ENCODE data around the gene GCG.

The GCG gene

DNA sequence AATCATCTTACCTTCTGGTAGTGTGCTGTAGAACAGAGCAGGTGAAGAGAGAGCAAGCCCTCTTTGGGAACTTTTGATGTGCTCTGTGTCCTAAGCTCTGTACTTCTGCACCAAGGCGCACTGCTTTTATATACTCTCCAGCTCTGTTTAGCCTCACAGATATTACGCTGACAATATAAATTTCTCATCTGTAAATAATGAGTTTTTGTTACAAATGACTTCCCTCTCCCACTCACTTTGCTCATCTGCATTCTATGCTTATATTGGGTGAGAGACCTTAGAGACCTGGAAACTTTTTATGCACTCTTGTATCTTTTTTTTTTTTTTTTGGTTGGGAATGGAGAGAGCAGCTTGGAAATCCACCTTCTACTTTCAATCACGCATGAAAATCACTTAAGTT is at the start of gene GCG:
Gene GCG (minus strand): TSS at position 101 of the 400 bp plus-strand sequence. CDS start 3,069 bp downstream, outside the sequence.
- DNase-seq = no peak

DNA sequence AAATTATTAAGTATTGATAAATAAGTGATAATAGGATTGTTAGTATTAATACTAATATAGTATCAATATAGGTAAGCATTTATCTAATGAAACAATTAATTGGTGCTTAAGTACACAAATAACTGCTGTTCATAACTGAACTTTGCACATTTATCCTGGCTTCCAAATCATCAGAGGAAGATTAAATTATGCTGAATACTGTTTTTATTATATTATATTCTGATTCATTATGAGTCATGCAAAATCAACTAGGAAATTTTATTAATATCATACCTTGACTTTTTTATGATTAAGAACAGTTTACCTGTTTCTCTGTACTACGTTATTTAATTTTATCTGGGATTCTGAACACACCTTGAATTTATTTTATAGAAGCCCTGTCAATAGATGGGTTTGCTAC is 48.6 kb upstream of the GCG start:
- DNase-seq = no peak

DNA sequence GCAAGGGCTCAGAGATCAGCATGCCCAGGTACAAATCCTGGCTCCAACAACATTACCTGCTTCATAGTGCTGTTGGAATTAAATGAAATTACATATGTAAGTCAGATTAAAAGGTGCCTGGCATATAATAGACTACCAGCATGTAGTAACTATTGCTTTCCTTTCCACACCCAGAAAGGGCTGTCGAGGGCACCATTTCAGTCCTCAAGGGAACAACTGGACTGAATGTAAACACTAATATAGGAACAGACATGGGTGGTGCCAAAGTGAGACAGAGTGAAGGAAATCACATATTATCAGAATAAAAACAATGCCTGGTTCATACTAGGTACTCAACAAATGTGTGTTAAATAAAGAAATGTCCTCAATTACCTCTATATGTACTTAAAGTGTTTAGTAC is 47.9 kb upstream of the GCG start:
- DNase-seq = no peak

DNA sequence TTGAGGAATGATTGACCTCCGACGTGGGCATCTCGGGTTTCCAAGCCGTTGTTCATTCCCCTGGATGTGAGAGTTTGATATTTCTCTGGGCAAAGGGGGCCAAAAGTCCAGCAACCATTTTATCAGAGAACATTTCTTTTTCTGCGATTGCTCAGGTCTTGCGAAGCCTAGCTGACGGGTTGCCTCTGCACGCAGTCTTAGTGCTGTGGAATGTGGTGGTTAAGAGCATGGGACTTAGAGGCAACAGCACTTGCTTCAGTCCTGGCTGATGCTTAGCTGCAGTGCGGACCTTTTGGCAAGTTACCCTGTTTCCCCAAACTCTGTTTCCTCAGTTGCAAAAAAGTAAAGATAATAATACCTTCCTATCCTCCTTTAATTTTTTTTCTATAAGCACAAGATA is 46.2 kb upstream of the GCG start:
- no peak for DNase-seq

DNA sequence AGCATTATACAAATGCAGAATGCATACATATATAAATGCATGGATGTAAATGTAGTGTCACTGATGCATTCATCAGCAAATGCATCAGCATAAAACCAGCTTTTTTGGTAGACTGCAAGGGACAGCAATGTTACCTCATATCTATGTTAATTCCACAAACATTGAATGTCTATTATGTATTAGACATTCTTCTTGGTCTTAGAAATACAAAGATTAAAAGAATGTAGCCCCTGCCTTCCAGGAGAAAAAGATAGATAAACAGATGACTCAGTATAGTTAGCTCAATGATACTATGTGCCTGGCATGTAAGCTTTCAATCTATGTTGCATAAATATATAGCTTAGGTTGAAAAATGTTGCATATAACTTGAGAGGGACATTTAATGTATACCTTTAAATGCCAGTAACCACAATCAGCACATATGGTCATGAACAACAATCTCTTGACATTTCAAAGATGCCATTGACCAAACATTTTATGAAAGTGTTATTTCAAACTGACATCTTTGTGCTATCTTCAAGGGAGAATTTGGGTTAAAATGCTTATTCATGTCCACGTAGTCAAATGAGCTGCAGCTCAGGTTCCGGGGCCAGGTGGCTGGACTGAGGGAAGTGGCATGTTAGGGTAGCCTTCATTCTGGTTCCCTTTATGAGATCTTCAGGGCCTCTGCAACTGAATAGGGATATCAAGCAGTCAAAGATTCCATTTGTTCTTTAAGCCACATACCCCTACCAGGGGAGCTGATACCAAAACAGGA is 45.2 kb upstream of the GCG start:
- no peak for DNase-seq

DNA sequence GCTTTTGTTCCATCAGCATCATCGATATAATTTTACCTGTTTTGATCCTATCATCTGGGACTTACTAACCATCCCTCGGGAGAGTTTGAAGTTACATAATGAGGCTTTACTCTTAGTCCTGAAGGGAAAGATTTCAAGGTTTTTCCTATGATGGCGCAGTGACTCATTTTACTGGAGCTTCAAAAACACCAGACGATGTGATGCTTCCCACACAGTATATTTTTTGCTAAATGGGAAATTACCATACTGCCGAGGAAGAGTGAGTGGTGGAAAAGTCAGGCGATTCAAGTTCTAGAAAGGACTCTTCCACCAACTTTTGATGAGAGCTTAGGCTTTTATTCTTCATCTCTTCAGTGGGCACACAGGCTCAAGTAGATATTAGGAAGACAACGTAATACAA is 44.6 kb upstream of the GCG start:
- DNase-seq = no peak

DNA sequence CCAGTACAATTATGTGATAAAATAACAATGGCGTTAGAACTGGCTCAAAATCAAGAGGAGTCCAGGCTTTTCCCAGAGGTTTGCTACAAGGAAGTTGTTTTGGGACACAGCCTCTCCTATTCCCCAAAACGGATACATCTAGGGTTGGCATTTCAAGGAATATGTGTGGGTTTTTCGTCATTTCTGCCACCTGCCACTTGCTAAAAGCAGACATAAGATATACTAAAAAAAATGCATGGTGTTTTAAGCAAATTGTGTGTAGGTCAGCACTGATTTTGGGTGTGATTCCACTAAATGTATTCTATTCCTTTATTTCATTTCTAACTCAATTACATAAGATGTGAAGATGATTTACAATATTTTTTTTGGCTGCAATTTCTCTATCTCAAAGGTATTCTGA is 36.4 kb upstream of the GCG start:
- no peak for DNase-seq

DNA sequence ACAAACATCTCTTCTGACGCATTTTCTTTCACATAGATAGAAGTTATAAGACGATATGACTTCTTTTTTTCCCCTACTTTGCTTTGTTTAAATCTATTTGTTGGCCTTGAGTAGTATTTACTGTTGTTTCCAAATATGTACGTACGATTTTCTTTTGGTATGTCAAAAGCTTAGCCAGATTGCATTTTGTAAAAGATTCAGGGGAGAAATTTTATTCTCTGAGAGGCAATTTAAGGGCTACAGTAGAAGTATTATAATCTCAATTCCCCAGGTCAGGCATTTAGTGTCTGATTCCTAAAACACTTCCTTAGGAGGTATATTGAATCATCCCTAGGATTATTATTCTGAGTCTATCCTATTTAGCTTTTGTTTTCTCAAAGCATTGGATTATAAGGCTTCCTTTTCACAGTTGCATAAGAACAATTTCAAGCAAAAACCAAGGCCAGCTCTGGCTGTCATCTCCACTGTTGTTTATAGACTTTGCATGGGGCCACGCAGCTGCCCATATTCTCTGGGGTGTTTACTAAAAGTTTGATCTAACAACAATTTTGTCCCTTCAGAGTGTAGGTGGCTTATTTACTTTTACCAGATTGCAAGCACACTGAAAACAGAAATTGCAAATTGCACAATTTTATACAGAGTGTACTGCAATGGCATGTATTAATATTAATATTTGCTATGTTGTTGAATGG is 33.6 kb upstream of the GCG start:
- no peak for DNase-seq

DNA sequence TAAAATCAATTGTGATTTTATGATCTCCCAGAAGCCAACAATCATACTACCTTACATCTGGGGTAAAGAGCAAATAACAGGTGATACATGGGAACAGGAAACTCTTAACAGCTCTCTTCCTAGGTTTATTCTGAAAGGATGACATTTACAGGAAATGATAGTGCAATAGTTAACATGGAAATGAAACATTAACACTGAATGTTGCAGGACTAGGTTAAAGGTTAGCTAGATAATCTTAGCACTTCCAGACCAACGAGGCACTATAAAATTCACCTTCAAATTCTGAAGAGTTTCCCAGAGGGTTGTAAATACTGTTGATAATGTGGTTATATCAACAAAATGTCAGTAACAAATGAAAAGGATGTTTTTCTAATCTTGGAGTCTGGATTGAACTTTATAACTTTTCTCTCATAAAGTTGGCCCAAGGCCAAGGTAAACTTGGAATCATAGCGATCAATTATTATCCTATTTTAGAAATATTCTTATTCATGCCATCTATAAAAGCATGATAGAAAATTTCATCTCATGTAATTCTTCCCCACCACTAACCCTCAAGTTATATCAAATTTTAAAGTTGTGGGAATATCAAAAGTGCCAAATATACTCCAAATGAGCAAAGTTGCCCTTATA is 32.9 kb upstream of the GCG start:
- no peak for DNase-seq

DNA sequence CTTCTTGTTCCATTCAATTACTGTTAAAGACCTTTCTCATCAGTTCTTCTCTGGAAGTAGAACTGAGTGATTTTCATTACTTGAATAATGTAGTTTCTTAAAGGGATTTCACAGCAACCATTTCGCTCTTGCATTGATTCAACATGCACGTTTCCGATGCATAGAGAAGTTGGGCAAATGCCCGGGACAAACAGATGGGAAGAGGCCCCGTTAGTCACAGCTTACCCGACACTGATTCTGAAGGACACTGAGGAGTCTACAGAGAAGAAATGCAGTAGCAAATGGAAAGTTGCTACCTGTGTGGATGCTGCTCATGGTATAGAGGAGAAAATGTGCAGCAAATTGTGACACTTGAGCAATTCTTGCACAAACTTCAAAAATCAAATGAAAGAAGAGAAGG is 32.3 kb upstream of the GCG start:
- DNase-seq = no peak

DNA sequence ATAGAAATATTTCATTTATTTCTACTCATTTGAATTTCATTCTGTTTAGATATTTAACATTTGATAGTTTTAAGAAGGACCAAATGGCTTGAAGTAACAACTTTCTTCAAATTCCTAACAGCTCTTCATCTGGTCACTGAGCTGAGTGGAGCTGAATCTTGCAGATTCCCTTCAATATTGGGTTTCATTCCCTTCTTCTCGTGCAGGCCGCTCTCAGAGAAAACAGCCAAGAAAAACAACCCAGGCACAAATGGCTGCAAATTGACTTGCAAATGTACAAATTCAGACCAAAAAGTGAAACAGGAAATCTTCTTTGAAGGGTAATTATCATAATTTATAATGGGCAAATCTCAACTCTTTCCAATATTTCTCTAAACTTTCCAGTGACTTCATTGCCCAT is 30.3 kb upstream of the GCG start:
- DNase-seq = no peak

DNA sequence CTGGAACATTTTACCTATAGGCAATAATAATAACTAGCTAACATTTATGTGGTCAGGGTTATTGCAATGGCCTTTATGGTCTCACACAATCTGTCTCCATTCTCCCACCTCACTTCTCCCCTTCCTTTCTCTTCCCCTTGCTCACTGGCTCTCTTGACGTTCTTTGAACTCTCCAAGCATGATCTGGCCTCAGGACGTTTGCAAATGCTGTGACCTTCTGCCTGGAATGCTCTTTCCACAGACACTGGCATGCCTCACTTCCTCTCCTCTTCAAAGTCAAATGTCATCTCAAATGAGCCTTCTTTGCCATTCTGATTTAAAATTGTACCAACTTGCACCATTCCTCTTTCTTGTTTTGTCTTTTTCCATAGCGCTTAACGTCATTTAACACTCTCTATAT is 25.3 kb upstream of the GCG start:
- no peak for DNase-seq

DNA sequence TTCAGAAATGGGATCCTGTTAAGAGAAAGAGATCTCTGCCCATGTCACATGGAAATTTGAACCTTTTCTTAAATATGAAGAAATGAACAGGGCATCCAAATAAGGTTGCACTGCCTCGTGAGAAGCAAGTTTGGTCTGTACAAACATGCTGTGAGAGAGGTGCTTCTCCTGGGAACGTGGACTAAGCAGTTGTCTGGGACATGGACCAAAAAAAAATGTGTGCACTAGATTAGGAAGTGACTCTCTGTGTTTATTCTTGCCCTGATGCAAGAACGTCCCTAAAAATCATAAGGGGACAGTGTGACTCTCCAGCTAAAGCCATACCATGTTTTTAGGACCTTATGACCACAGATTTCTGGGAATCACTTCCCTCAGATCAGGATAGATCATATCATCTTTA is 23.7 kb upstream of the GCG start:
- DNase-seq = no peak

DNA sequence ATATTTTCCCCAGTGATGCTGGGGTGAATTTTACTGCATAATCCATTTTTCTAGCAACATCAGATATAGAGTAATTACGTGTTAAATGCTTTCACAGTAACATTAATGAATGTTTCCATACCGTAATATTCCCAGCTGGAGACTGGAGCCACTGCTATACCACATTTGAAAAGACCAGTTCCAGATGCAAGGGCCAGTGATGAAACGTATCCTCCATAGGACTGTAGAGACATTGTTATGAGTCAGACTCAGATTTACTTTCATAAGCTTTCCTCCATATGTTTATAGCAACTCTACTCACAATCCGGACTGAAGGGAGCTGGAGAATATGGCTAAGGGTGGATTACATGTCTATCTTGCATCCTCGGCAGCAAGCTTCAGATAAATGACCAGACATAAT is 22.7 kb upstream of the GCG start:
- DNase-seq = no peak

DNA sequence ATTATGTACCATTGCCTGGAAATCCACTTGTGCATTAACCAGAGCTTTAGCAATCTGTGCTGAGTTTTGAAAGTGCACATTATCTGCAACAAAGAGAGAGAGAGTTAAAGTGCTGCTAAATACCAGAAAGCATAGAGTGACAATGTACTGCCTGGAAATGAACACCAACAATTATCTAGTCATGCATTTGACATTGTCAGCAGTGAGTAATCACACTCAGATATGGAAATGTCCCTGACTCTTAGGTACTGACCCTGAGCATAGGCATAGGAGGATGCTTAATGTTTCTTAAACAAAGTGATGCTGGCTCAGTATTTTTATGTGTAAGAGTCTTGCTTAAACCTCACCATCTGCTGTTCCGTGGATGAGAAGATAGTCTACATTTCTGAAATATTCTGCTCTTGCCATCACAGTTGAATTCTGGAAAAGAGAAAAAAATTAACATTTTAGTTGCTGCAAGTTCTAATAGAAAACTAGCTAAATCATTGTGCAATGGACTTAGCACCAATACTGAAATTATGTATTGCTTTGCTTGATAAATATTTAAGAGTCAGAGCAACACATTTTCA is 20.8 kb upstream of the GCG start:
- DNase-seq = no peak

DNA sequence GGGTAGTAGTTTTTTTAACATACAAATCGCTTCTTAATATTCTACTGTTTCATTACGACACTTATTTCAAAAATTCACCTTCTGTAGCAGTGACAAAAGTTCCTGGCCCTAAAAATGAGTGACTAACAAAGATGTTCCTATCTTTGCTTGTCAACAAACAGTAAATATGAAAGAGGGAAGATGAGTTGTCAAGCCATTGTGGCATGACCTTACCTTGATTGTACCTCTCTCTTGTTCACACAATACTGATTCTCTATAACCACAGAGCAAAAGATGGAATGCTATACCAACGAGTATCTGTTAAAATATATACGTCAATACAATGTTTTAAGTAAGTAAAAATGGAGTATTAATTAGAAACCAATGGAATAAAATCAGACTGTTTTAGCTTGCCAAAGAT is 14.7 kb upstream of the GCG start:
- DNase-seq = no peak

DNA sequence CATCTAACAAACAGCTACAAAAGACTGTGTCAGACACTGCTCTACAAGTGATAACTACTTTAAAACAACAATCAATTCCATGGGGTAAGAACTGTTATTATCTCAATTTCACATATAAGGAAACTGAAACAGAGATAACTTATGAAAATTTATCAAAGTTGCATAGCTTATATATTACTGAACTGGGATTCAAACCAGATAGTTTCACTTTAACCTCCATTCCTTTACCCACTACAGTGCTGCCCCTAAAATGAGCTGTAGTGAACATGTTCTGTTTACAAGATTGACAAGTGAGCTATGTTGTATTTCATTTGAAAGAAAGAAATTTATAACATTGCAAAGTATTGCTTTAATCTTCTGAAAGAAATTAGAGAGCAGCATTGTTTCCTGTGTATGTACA is 14.1 kb upstream of the GCG start:
- DNase-seq = no peak

DNA sequence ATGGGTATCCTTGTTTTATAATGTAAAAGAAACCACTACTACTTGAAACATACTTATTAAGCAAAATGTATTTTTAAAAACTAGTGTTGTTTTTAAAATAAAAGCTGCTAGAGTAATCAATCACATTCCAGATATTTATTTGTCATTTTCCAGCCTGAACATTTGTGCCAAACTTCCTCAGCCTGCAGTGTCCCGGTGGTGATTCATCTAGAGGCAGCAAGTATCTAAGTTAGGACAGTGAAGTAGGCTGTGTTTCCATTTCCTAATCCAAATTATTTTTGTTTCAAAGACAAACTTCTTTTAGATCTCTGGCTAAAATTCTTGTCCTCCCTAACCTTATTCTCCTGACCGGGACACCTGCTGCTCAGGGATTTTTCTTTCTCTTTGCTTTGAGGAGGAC is 12.8 kb upstream of the GCG start:
- DNase-seq = no peak

DNA sequence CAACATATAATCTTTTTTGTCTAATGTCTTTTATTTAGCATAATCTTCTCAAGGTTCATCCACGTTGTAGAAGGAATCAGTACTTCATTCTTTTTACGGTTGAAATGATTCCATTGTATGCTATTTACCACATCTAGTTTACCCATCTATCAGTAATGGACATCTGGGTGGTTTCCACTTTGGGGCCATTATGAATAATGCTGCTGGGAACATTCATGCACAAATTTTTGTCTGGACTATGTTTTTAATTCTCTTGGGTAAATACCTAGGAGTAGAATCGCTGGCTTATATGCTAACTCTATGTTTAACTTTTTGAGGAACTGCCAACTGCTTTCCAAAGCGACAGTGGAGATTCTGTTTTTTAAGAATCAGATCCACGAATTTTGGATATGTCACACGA is 7.4 kb upstream of the GCG start:
- no peak for DNase-seq

DNA sequence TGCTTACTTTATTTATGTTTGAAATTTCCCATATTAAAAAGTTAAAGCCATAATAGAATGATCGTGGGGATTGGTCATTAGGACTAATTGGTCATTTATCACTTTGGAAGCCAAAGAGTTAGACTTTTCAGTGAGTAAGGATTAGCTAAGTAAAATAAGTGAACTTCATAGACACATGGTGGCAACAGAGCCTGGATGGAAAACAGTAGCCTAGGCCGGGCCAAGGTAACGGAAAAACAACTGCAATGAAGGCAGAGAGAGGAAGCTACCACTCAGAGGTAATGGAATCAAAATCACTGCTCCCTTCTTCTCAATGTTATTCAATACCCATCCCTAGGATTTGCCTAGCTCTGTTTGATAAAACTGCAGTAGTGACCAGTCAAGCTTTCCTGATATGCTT is 4.1 kb upstream of the GCG start:
- DNase-seq = no peak

DNA sequence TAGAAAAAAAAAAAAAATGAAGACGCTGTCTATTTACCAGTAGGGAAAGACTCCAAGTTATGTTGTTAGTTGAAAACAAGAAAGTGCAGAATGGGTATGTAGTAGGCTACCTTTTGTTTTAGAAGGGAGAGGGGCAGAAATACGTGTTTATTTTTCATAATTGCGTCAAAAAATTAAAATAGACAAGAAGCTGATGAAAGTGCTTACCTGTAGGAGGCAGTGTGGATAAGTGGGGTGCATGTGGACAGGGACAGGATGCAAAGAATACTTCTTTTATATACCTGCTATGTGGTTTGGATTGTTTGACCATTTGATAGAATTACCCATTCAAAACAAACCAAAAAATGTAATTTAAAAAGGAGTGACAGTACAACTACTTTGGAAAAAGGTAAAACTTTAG is 3.0 kb upstream of the GCG start:
- no peak for DNase-seq

DNA sequence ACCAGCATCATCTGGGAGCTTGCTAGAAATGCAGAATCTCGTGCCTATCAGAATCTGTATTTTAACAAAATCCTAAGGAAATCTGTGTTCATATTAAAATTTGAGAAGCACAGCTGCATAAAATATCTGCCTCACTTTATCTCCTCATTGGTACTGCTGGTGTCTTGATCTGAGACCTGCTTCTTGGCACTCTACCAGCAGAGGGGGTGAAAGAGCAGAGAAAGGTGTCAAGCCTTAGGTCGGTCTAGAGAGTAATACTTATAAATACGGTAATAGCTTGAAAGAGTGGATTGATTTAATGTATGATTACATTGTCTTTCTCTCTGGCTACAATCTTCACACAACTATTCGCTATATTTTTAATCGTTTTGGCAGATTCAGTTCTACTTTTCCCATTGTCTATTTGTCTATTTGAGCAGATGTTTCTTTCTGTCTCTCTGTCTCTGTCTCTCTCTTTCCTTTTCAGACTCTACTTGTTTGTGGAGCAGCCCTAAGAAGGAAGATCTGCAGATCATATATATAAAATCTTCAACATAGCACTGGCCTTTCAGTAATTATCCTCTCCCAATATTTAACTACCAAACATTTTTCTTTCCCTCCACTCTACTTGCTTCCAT is 1.7 kb upstream of the GCG start:
- peak; percentile 43 for DNase-seq

DNA sequence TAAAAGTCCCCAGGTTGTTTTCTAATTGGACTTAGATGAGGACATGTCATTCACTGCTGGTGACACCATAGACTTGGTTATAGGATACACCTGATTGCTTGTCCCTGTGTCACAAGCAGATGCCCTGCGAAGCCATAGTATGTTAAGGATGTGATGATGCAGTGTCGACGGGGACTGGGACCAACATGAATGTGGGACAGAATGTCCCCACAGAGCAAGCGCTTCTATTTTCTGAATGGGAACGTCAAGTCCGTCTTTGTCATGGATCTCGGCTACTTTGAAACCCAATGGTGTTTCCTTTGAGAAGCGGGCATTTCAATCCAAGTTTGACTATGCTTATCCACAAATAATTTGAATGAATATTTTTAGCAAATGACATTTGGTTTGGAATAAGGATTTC is 2.1 kb downstream of the GCG start:
- no peak for DNase-seq

DNA sequence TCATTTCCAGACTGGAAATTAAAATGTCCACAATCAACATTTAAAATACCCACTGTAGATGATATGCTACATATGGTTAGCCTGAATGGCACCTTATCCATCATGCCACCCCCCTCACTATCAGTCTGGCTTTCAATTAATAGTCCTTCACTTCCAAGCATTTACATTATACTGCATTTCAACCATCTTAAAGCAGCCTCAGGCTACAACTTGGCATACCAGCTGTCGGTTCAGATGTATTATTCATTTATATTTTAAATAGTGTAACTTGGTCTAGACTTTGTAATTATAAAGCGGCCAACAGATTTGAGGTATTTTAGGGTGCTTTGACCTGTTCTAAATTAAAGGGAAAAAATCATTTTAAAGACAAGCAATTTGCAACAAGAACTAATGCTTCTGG is 2.6 kb downstream of the GCG start:
- no peak for DNase-seq

All from COR-L47 (cell line).